H9 (cell line): ENCODE results near the gene SMO. TPM values are rescaled to one million over a fixed set of nuclear protein-coding genes. Genes with fewer than 3 reads are reported as not detected.
A peak's percentile ranks its signal among the peaks of the same experiment; 100 is the strongest.

Experiments used
- DNase-seq: peaks from one replicate; pipeline ENCODE4 v3.0.0-alpha.2; 2017
- H2AFZ ChIP-seq: one replicate; pipeline ENCODE4 v1.6.1; 2013; ENCODE audit warnings: mild to moderate bottlenecking, low read length, control low read depth, moderate library complexity
- H2AK5ac ChIP-seq: 2 replicates; pipeline ENCODE4 v1.6.1; 2013; ENCODE audit warnings: low read length, control low read depth, mixed read lengths; ENCODE audit not compliant: insufficient read length
- H2BK120ac ChIP-seq: one replicate; pipeline ENCODE4 v1.6.1; 2013; ENCODE audit warnings: low read depth, mild to moderate bottlenecking, low read length, control low read depth, inconsistent platforms; ENCODE audit not compliant: poor library complexity, severe bottlenecking
- H2BK12ac ChIP-seq: 2 replicates; pipeline ENCODE4 v1.6.1; 2013; ENCODE audit warnings: low read length, control low read depth, mixed read lengths, low read depth; ENCODE audit not compliant: insufficient read length
- H2BK15ac ChIP-seq: 2 replicates; pipeline ENCODE4 v1.6.1; 2013; ENCODE audit warnings: low read depth, low read length, control low read depth
- H2BK20ac ChIP-seq: one replicate; pipeline ENCODE4 v1.6.1; 2013; ENCODE audit warnings: low read depth, mild to moderate bottlenecking, low read length, control low read depth, inconsistent platforms; ENCODE audit not compliant: poor library complexity, severe bottlenecking
- H2BK5ac ChIP-seq: 2 replicates; pipeline ENCODE4 v1.6.1; 2013; ENCODE audit warnings: low read length, control low read depth, mixed read lengths; ENCODE audit not compliant: insufficient read length
- H3K14ac ChIP-seq: 2 replicates; pipeline ENCODE4 v1.6.1; 2013; ENCODE audit warnings: low read length, control low read depth; ENCODE audit not compliant: insufficient read depth
- H3K18ac ChIP-seq: 2 replicates; pipeline ENCODE4 v1.6.1; 2013; ENCODE audit warnings: low read depth, mild to moderate bottlenecking, mixed read lengths, low read length, control low read depth; ENCODE audit not compliant: insufficient read length
- H3K23ac ChIP-seq: 2 replicates; pipeline ENCODE4 v1.6.1; 2013; ENCODE audit warnings: low read length, control low read depth, mixed read lengths, low read depth; ENCODE audit not compliant: insufficient read length
- H3K23me2 ChIP-seq: 2 replicates; pipeline ENCODE4 v1.6.1; 2013; ENCODE audit warnings: low read depth, mild to moderate bottlenecking, mixed read lengths, low read length, control low read depth; ENCODE audit not compliant: insufficient read length, poor library complexity, severe bottlenecking
- H3K27ac ChIP-seq: 2 replicates; pipeline ENCODE4 v1.5.1; 2013; ENCODE audit warnings: low read length, control low read depth, mixed read lengths, low read depth; ENCODE audit not compliant: insufficient read length
- H3K27me3 ChIP-seq: 2 replicates; pipeline ENCODE4 v1.6.1; 2013; ENCODE audit warnings: low read length, control low read depth, inconsistent platforms; ENCODE audit not compliant: insufficient read depth
- H3K4ac ChIP-seq: 2 replicates; pipeline ENCODE4 v1.6.1; 2013; ENCODE audit warnings: low read depth, mild to moderate bottlenecking, control low read depth, inconsistent platforms, low read length, moderate library complexity
- H3K4me1 ChIP-seq: 2 replicates; pipeline ENCODE4 v1.6.1; 2013; ENCODE audit warnings: low read length, control low read depth, inconsistent platforms; ENCODE audit not compliant: insufficient read depth
- H3K4me2 ChIP-seq: 2 replicates; pipeline ENCODE4 v1.6.1; 2013; ENCODE audit warnings: low read length, control low read depth, mixed read lengths; ENCODE audit not compliant: insufficient read length, insufficient read depth
- H3K56ac ChIP-seq: 2 replicates; pipeline ENCODE4 v1.6.1; 2013; ENCODE audit warnings: low read depth, mild to moderate bottlenecking, mixed read lengths, low read length, control low read depth; ENCODE audit not compliant: insufficient read length
- H3K79me1 ChIP-seq: 2 replicates; pipeline ENCODE4 v1.6.1; 2013; ENCODE audit warnings: low read depth, mild to moderate bottlenecking, moderate library complexity, low read length, control low read depth, inconsistent platforms; ENCODE audit not compliant: insufficient read depth, poor library complexity, severe bottlenecking
- H3K79me2 ChIP-seq: 2 replicates; pipeline ENCODE4 v1.6.1; 2013; ENCODE audit warnings: low read length, control low read depth, inconsistent platforms; ENCODE audit not compliant: insufficient read depth
- H3K9ac ChIP-seq: 2 replicates; pipeline ENCODE4 v1.6.1; 2013; ENCODE audit warnings: low read length, control low read depth, mixed read lengths; ENCODE audit not compliant: insufficient read length; ENCODE audit errors: extremely low read depth
- H3K9me3 ChIP-seq: one replicate; pipeline ENCODE4 v1.6.1; 2013; ENCODE audit warnings: low read depth, low read length, inconsistent platforms; ENCODE audit not compliant: control insufficient read depth
- H3T11ph ChIP-seq: one replicate; pipeline ENCODE4 v1.6.1; 2013; ENCODE audit warnings: mild to moderate bottlenecking, low read length, control low read depth, inconsistent platforms
- H4K20me1 ChIP-seq: one replicate; pipeline ENCODE4 v1.6.1; 2013; ENCODE audit not compliant: control insufficient read depth, insufficient read length, insufficient read depth
- H4K5ac ChIP-seq: 2 replicates; pipeline ENCODE4 v1.6.1; 2013; ENCODE audit warnings: low read depth, mild to moderate bottlenecking, mixed read lengths, low read length, control low read depth; ENCODE audit not compliant: insufficient read length
- H4K8ac ChIP-seq: replicated peaks from 2 replicates; pipeline ENCODE4 v1.6.1; 2013; ENCODE audit warnings: low read length, control low read depth, mixed read lengths, low read depth; ENCODE audit not compliant: insufficient read length
- H4K91ac ChIP-seq: 2 replicates; pipeline ENCODE4 v1.6.1; 2013; ENCODE audit warnings: low read depth, mild to moderate bottlenecking, moderate library complexity, mixed read lengths, low read length, control low read depth; ENCODE audit not compliant: insufficient read length
- H3K27ac Mint-ChIP-seq, 3 experiments: 2 replicates in 2 of 3; 3 replicates in 1 of 3; pipeline ENCODE4 v1.8.0; 2020 to 2021; ENCODE audit warnings: mixed read lengths in 3 of 3, mild to moderate bottlenecking in 1 of 3, moderate library complexity in 1 of 3
- H3K27me3 Mint-ChIP-seq: 2 replicates; pipeline ENCODE4 v1.8.0; 2021; ENCODE audit warnings: low read depth, mild to moderate bottlenecking, moderate library complexity, mixed read lengths
- H3K36me3 Mint-ChIP-seq, 3 experiments: 2 replicates in 2 of 3; 3 replicates in 1 of 3; pipeline ENCODE4 v1.8.0; 2020 to 2021; ENCODE audit warnings: low read depth in 3 of 3, mixed read lengths in 3 of 3; ENCODE audit not compliant: insufficient read depth in 1 of 3
- H3K4me1 Mint-ChIP-seq, 2 experiments: 2 replicates each; pipeline ENCODE4 v1.8.0; 2020; ENCODE audit warnings: mixed read lengths in 2 of 2
- H3K4me3 Mint-ChIP-seq, 2 experiments: 2 replicates in 1 of 2; 3 replicates in 1 of 2; pipeline ENCODE4 v1.8.0; 2020 to 2021; ENCODE audit warnings: mild to moderate bottlenecking in 2 of 2, mixed read lengths in 2 of 2, moderate library complexity in 1 of 2
- H3K9me3 Mint-ChIP-seq, 2 experiments: 2 replicates in 1 of 2; 3 replicates in 1 of 2; pipeline ENCODE4 v1.8.0; 2020; ENCODE audit warnings: mild to moderate bottlenecking in 2 of 2, mixed read lengths in 2 of 2, moderate library complexity in 1 of 2
- CTCF ChIP-seq: fragments of 200-600 bp; sonication (generic); conservative IDR thresholded peaks from 3 replicates; pipeline ENCODE4 v1.8.0; 2021; ENCODE audit warnings: antibody characterized with exemption, mild to moderate bottlenecking
- WGBS: extraction: QIAGEN DNeasy Blood & Tissue Kit; methylation state at CpG from one replicate; pipeline ENCODE4 v1.1.7; 2013; ENCODE audit warnings: missing lambda C conversion rate, low lambda C conversion rate, mixed read lengths; ENCODE audit not compliant: insufficient read length; ENCODE audit errors: extremely low coverage; 5-methylcytosine and 5-hydroxymethylcytosine counted together
- total RNA-seq: library from RNA; stranded (reverse); gene quantifications from 2 replicates; pipeline ENCODE4 v1.2.1, GENCODE V29; 2021

SMO gene
- total RNA-seq, 1 experiment from 2014 or later: 66.8 TPM

GRCh38 chr7:129146237-129146979 is 42.0 kb upstream of the SMO start:
- Mint-ChIP-seq H3K36me3 (no peaks in the 10 kb centered on the region; a peak in 2 of 7 replicates), H3K4me1 (peaks cover 27 to 35% of the 10 kb centered on the region in 2 experiments), H3K9me3 (no peaks in the 10 kb centered on the region; a peak in 1 of 5 replicates), H3K4me3 (peak overlapping the region; percentile 77 to 86; a peak in 3 of 5 replicates), H3K27ac (no peak overlapping the region; a peak in 1 of 7 replicates), H3K27me3 (peaks cover 38% of the 10 kb centered on the region)
- no peak for TF ChIP-seq CTCF
- Histone ChIP-seq H2BK15ac (no peak overlapping the region), H3K18ac (no peak overlapping the region), H2AK5ac (no peak overlapping the region), H3K23me2 (peaks cover 7% of the 10 kb centered on the region), H3K23ac (no peak overlapping the region), H3K4me2 (no peak overlapping the region), H2BK12ac (no peak overlapping the region), H2BK5ac (no peak overlapping the region), H4K5ac (no peak overlapping the region), H3K56ac (no peak overlapping the region), H3K27me3 (peaks cover 2% of the 10 kb centered on the region; the same call in 1 of the 2 replicates), H3K14ac (no peak overlapping the region), H2AFZ (no peak overlapping the region), H2BK120ac (no peak overlapping the region), H3K79me2 (no peaks in the 10 kb centered on the region), H3K4ac (no peak overlapping the region), H2BK20ac (no peak overlapping the region), H4K91ac (no peak overlapping the region), H3K9ac (no peak overlapping the region), H3K9me3 (no peaks in the 10 kb centered on the region), H3K4me1 (no peaks in the 10 kb centered on the region; the same call in 1 of the 2 replicates), H4K20me1 (no peaks in the 10 kb centered on the region), H3K27ac (no peak overlapping the region), H4K8ac (no peak overlapping the region), H3T11ph (no peak overlapping the region), H3K79me1 (no peaks in the 10 kb centered on the region)
- DNase-seq: no peak
- no CpG with 5 or more reads among the region's 8 CpGs for WGBS
